ENCODE results near the gene HEXA.

The HEXA gene

DNA sequence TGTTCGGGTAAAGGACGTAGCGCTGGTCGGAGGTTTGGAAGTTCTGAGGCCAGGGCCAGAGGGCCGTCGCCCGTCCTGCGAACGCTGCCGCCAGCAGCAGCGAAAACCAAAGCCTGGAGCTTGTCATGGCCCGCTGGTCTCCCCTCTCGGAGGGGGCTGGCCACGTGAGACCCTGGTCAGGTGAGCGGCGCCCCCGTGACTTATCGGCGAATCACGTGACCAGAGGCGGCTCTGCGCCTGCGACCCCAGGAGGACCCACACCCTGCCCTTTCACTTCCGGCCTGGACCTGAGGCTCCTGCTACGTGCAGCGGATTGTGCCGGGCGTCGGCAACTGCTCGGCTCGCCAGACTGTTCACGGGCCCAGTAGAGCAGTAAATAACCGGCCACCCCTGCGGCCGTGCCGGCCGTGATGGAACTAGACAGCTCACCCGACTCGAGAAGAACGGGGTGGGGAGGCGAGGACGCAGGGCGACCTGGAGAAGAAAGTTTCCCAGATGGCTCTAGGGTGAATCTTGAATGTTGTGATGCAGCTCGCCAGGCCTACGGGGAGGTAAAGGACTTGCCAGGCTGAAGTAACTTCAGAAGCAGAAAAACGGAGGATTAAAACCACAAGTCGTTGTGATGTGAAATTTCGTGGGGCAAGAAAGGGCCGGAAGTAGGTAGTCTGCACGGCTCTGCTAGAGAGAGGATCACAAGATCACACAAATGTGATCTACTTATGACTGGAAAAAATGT, at the start of gene HEXA:
TSS of gene HEXA (minus strand) at position 169 of the 736 bp plus-strand sequence. CDS start at position 127, 42 bp downstream.
- TF ChIP-seq, protein P1, sequence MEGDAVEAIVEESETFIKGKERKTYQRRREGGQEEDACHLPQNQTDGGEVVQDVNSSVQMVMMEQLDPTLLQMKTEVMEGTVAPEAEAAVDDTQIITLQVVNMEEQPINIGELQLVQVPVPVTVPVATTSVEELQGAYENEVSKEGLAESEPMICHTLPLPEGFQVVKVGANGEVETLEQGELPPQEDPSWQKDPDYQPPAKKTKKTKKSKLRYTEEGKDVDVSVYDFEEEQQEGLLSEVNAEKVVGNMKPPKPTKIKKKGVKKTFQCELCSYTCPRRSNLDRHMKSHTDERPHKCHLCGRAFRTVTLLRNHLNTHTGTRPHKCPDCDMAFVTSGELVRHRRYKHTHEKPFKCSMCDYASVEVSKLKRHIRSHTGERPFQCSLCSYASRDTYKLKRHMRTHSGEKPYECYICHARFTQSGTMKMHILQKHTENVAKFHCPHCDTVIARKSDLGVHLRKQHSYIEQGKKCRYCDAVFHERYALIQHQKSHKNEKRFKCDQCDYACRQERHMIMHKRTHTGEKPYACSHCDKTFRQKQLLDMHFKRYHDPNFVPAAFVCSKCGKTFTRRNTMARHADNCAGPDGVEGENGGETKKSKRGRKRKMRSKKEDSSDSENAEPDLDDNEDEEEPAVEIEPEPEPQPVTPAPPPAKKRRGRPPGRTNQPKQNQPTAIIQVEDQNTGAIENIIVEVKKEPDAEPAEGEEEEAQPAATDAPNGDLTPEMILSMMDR (IDR thresholded peaks at IDR 0.05; ENCODE audit: low read length): no peak
- no peak for TF ChIP-seq EZH2 (IDR thresholded peaks at IDR 0.05; ENCODE audit: borderline replicate concordance, low read length)
- peak within 1 kb of the TSS; percentile 26 for H2AFZ ChIP-seq (ENCODE audit: low read length)
- H3K4me2 ChIP-seq (ENCODE audit: low read length): peak within 1 kb of the TSS; percentile 80
- H3K9me3 ChIP-seq (ENCODE audit: low read length): no peaks in the 10 kb centered on the region
- H3K9me2 ChIP-seq (ENCODE audit: low read depth, low read length): no peaks in the 10 kb centered on the region
- peak within 1 kb of the TSS; percentile 93 for H3K4me3 ChIP-seq (ENCODE audit: low read depth, low read length, poor library complexity, severe bottlenecking)
- no peaks in the 10 kb centered on the region for H4K20me1 ChIP-seq (ENCODE audit: insufficient read depth, low read length)
- peaks cover 24% of the 10 kb centered on the region for H3K79me2 ChIP-seq (ENCODE audit: insufficient read depth, low read length)
- H3K36me3 ChIP-seq (ENCODE audit: insufficient read depth, low read length): no peaks in the 10 kb centered on the region
- H3F3A ChIP-seq (ENCODE audit: insufficient read depth, low read length): no peaks in the 10 kb centered on the region
- H3K27ac ChIP-seq (ENCODE audit: low read depth, low read length, poor library complexity, severe bottlenecking): peak within 1 kb of the TSS; percentile 56
- peak within 1 kb of the TSS; percentile 78 for H3K9ac ChIP-seq (ENCODE audit: low read length)
- H3K4me1 ChIP-seq (ENCODE audit: insufficient read depth, low read length, severe bottlenecking): peaks cover 22% of the 10 kb centered on the region
- no peaks in the 10 kb centered on the region for H3K27me3 ChIP-seq (ENCODE audit: insufficient read depth, low read length)

DNA sequence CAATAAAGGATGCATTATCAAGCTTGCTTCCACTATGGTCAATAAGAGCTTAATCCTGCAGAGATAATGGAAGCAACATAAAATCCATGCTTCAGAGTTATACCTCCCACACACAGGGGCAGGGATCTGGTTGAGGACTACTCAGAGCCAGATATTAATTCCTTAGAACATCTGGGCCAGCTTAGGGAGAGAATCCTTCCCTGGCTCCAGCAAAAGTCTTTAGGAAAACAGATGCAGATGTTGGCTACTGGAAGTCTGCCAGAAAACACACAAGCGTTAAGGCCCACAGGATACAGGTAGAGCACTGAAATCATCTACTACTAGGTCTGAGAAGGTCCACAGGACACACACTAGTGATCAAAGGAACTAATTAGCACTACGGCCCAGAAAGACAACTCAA, 47.4 kb upstream of the HEXA start:
- no peak overlapping the region for H2AFZ ChIP-seq (ENCODE audit: low read length)
- H3K4me1 ChIP-seq (ENCODE audit: insufficient read depth, low read length, severe bottlenecking): no peaks in the 10 kb centered on the region
- no peak overlapping the region for H3K4me3 ChIP-seq (ENCODE audit: low read depth, low read length, poor library complexity, severe bottlenecking)
- H3K9me3 ChIP-seq (ENCODE audit: low read length): peaks cover 11% of the 10 kb centered on the region; the same call in 1 of the 2 replicates
- H3K27ac ChIP-seq (ENCODE audit: low read depth, low read length, poor library complexity, severe bottlenecking): no peak overlapping the region
- no peaks in the 10 kb centered on the region for H4K20me1 ChIP-seq (ENCODE audit: insufficient read depth, low read length)
- TF ChIP-seq, protein P1 (IDR thresholded peaks at IDR 0.05; ENCODE audit: low read length): no peak
- no peak for TF ChIP-seq EZH2 (IDR thresholded peaks at IDR 0.05; ENCODE audit: borderline replicate concordance, low read length)
- no peak overlapping the region for H3K4me2 ChIP-seq (ENCODE audit: low read length)
- no peaks in the 10 kb centered on the region for H3F3A ChIP-seq (ENCODE audit: insufficient read depth, low read length)
- H3K9ac ChIP-seq (ENCODE audit: low read length): no peak overlapping the region
- no peaks in the 10 kb centered on the region for H3K36me3 ChIP-seq (ENCODE audit: insufficient read depth, low read length)
- no peaks in the 10 kb centered on the region for H3K9me2 ChIP-seq (ENCODE audit: low read depth, low read length)
- no peaks in the 10 kb centered on the region for H3K27me3 ChIP-seq (ENCODE audit: insufficient read depth, low read length)
- H3K79me2 ChIP-seq (ENCODE audit: insufficient read depth, low read length): no peaks in the 10 kb centered on the region

DNA sequence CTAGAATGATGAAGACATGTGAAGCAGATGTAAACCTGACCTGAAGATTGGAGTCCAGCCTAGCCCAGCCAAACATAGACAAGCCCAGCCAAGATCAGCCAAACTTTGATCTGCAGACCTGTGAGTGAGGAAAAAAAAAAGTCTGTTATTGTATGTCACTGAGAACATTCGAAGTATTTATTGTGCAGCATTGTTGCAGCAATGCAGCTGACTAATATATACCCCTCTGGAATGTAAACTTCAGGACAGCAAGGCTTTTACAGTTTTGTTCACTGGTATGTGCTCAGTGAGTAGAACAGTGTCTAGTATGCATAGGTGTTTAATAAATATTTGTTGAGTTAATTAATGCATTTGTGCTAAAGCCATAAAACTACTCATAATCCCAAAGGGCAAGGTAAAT, 45.7 kb upstream of the HEXA start:
- TF ChIP-seq, protein P1 (IDR thresholded peaks at IDR 0.05; ENCODE audit: low read length): no peak
- no peak for TF ChIP-seq EZH2 (IDR thresholded peaks at IDR 0.05; ENCODE audit: borderline replicate concordance, low read length)
- no peaks in the 10 kb centered on the region for H3K36me3 ChIP-seq (ENCODE audit: insufficient read depth, low read length)
- no peak overlapping the region for H3K27ac ChIP-seq (ENCODE audit: low read depth, low read length, poor library complexity, severe bottlenecking)
- H3K79me2 ChIP-seq (ENCODE audit: insufficient read depth, low read length): no peaks in the 10 kb centered on the region
- H3K9ac ChIP-seq (ENCODE audit: low read length): no peak overlapping the region
- no peaks in the 10 kb centered on the region for H3K9me2 ChIP-seq (ENCODE audit: low read depth, low read length)
- H3K4me2 ChIP-seq (ENCODE audit: low read length): no peak overlapping the region
- H3K4me3 ChIP-seq (ENCODE audit: low read depth, low read length, poor library complexity, severe bottlenecking): no peak overlapping the region
- no peaks in the 10 kb centered on the region for H3K4me1 ChIP-seq (ENCODE audit: insufficient read depth, low read length, severe bottlenecking)
- H3F3A ChIP-seq (ENCODE audit: insufficient read depth, low read length): no peaks in the 10 kb centered on the region
- no peaks in the 10 kb centered on the region for H4K20me1 ChIP-seq (ENCODE audit: insufficient read depth, low read length)
- H3K9me3 ChIP-seq (ENCODE audit: low read length): peaks cover 4% of the 10 kb centered on the region; the same call in 1 of the 2 replicates
- no peaks in the 10 kb centered on the region for H3K27me3 ChIP-seq (ENCODE audit: insufficient read depth, low read length)
- H2AFZ ChIP-seq (ENCODE audit: low read length): no peak overlapping the region

Data from OCI-LY1 (cell line).